Measurements from ENCODE around the gene PLD1.

The PLD1 gene

DNA sequence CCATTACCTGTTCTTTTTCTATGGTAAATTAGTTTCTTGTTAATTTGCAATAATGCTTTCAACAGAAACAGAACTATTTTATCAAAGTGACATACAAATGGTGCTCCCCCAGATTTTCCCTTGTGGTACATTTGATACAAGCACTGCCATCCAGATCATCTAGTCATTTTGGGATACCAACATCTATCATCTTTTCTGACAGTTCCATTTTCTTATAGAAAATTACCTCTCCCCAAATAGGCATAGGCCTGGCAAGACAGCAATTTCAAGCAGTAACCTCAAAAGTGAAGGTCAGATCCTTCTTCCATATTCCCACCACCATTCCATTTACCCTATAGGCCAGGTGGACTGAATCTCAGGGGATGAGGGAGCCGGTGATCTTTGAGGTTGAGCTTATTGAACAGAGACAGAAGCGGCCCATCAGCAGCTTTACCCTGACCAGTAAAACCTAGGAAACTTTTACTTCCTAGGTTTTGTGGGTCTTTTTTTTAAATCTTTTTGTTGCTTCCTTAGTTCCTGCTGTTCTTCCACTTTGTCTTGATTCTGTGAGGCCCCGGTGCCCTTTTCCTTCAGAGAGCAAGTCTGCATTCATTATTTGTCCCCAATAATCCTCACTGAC is 3.1 kb upstream of the PLD1 start:
- no peak for FAIRE-seq

DNA sequence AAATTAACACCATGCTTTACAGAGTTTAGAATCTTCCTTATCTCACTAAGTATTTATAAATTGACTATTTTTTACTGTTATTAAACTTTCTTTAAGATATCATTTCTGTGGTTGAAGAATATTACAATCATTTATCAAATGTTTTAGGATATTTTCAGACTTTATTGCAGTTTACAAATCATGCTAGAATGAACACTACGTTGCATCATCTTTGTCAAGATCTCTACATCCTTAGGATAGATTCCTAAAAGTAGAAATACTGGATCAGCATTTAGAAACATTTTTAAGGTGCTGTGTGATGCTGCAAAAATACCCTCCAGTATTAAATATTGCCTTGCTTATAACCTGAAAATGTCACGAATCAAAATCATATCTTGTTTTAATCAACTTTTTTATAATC is 2.5 kb upstream of the PLD1 start:
- FAIRE-seq: no peak

GRCh38 chr3:171811913-171812335 is 1.6 kb upstream of the PLD1 start:
- no peak for FAIRE-seq

- peak; percentile 85 for FAIRE-seq
Observed at GRCh38 chr3:171811295-171811912, 1.1 kb upstream of the PLD1 start.

DNA sequence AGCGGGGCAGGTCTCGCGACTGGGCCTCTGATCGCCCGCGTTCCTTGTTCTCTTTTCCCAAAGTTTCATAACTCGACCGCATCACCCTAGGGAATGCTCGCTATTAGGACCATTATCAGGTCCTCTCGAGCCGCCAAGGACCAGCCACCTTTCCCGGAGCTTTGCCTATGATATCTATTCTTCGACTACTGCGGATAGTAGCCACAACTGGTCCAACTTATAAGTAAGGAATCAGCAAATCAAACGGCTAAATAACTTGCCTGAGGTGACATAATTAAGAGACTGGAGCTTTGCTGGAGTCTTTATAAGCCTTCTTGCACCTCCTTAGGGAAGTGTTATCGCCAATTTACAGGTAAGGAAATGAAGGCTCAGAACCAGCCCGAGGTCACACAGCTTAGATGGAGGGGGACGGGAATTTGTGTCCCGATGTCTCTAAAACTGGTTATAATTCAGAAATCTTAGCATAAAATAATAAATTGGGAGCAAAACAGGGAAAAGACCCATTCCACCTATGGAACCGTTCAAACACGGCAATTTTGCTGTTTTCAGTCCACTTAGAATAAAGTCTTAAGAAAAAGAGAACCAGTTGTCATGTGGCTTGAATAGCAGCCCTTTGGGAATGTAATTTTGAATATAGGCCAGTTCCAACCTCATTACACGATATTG is 479 bp upstream of the PLD1 start:
- no peak for FAIRE-seq

DNA sequence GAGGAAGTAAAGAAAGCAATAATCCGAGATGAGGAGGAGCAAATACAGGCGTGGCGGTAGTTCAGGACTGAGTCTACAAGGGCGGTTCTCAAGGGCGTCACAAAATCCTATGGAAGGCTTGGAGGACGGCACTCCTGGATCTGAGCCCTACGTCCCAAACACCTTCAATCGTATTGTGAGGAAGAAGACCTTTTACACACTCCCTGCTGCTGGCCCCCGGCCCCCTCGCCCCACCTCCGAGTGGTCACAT is 747 bp downstream of the PLD1 start:
- no peak for FAIRE-seq

GRCh38 chr3:171807806-171808205 is 2.5 kb downstream of the PLD1 start:
- FAIRE-seq: no peak

DNA sequence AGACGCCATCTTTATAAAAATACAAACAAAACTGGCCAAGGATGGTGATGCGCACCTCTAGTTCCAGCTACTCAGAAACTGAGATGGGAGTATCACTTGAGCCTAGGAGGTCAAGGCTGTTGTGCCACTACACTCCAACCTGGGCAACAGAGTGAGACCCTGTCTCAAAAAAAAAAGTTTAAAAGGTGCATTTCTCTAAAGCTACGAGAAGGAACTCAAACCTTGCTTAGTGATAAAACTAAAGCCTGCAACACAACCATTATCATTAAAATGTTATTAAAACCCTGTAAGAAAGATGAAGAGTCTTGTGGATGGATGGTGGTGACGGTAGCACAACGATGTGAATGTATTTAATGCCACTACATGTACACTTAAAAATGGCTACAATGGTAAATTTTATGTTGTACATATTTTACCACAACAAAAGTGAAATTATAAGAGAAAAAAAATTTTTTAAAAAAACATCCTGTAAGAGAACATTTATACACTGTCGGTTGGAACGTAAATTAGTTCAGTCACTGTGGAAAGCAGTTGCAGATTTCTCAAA is 3.1 kb downstream of the PLD1 start:
- FAIRE-seq: no peak

DNA sequence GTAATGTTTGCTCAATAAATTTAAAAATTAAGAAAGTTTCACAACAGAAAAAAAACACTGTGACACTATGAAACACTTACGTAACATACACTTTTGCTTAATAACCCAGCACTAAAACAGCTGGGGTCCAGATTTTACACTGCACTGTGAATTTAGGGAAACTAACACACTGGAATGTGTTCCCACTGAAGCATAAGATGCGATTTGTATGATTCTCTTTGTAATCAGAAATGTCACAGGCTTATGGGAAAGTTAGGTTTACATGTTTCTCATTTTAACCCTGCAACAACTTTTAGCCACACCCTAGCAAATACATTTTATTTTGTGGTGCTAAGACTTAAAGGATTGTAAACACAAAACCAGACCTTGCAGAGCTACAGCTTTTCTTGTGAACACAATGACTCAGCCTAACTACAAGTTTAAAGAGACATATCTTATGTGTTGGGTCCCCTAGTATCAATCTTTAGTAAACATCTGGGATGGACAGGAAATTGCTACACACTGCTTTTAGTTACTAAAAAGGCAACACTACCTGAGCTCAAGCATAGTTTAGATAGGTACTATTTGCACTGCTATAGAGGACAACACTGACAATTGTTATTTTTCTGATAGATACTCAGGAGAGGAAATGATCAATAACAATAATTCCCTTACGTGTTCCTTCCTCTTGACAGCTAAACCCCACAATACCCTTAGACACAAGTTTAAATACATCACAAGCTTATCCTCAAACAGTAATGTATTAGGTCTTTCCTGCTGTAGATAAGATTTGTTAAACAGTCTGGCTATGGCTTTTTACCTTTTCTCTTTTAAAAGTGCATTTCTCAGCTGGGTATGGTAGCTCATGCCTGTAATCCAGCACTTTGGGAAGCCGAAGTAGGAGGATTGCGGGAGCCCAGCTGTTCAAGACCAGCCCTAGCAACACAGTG is 3.8 kb downstream of the PLD1 start:
- FAIRE-seq: no peak

GRCh38 chr3:171805687-171806086 is 4.6 kb downstream of the PLD1 start:
- no peak for FAIRE-seq

DNA sequence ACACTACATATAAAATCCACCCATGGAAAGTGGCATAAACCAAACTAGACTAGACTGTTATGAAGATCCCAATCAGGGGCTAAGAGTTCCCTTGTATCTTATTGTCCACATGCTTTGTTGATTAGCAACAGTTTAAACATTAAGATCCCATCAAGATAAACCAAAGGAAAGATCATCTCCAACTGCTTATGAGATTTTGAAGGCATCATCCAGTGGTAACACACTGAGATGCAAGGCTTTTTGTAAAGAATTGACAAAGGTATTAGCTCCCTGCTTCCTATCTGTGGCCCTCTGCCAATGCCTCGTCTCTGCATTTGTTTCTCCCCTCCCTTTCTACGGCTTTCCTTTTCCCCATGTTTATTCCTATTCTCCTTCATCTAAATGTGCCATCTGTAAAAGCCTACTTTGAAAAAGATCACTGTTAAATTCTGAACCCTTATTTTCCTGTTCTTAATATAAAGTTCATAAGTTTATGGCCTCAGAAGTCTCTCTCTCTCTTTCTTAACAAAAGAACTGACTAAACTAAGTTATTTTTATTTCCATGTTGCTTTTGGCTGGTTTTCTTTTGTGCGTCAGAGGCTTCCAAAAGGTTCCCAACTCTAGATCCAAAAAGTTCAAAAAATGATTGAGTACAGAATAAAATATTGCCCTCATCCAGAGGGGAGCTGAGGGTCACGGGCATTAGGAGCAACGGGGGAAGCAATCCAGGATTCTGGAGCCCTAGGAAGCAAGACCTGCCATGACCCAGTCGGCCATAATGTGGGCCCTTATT is 5.5 kb downstream of the PLD1 start:
- no peak for FAIRE-seq

GRCh38 chr3:171803044-171803443 is 7.2 kb downstream of the PLD1 start:
- no peak for FAIRE-seq

- FAIRE-seq: no peak
Observed at GRCh38 chr3:171802590-171802956, 7.7 kb downstream of the PLD1 start.

DNA sequence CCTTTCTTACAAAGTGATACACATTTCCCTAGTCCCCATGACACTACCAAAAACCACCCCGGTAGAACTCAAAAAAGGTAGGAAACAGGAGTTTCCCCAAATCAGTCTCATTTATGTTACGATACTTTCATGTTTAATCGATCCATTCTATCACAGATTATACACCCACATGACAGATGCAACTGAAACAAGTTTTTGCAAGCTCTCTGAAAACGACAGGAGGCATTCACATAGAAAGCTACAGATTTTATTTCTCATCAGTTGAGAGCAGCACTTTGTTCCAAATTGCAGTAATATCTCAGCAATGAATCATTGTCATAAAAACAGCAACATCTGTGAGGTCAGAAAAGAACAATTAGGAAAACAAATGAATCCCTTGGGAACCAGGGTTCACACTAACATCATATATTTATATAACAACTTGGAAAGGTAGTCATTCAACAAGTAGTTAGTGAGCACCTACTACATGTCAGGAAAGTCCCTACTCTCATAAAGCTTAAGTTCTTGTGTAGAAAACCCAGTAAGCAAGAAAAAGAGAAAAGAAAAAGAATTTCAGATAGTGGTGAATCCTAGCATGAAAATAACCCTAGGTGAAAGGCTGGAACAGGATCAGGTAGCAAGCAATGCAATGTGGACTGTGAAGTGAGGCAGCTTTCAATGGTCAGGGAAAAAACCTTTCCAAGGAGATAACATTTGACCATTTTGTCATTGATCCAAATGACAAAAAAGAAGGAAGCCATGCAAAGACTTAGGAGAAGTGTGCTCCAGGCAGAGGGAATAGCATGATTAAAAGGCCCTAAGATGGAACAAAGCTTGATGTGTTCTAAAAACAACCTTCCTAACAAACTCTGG is 8.3 kb downstream of the PLD1 start:
- FAIRE-seq: no peak

- FAIRE-seq: no peak
Observed at GRCh38 chr3:171799501-171799900, 10.8 kb downstream of the PLD1 start.

- FAIRE-seq: no peak
Observed at GRCh38 chr3:171797873-171798272, 12.4 kb downstream of the PLD1 start.

GRCh38 chr3:171797265-171797679 is 13.0 kb downstream of the PLD1 start:
- no peak for FAIRE-seq

DNA sequence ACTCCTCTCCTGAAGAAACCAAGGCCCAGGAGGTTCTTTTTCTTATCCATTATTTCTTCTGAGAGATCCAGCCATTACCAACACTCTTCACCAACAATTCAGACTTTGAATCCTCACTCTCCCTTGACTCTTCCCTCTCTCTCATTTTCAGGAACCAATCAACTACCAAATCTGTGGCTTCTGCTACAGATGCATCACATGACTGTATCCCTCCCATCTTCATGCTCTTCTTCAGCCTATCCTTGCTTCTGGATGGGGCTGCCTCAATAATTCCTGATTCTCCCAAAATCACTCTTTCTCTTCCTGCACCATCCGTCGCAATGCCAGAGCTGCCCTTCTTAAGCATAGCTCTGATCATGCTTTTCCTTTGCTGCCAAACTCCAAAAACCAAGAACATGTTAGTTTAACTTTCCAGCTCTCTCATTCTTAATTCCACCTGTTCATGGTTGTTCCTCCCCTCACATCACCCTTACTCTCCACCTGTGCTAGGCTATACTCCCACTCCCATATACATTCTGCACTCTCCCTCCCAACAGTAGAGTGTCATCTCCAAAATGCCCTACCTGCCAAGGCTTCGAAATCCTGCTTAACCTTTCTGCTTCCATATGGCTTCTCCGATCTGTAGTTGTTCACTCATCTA is 13.5 kb downstream of the PLD1 start:
- no peak for FAIRE-seq

- no peak for FAIRE-seq
Observed at GRCh38 chr3:171792531-171792930, 17.8 kb downstream of the PLD1 start.

GRCh38 chr3:171791692-171792076 is 18.6 kb downstream of the PLD1 start:
- FAIRE-seq: no peak

Data from TTC549 (cell line).